GM04504 (cell line): ENCODE measurements around the gene ORAI1.
"Not testable (repeated sequence)": the region's sequence is repeated elsewhere in the genome, so short reads cannot be mapped to it uniquely, and the experiment has no call there.

ENCODE experiments used
- DNase-seq: peaks from one replicate; pipeline ENCODE4 v3.0.0-alpha.2; 2012; ENCODE audit warnings: low read depth

Gene ORAI1

DNA sequence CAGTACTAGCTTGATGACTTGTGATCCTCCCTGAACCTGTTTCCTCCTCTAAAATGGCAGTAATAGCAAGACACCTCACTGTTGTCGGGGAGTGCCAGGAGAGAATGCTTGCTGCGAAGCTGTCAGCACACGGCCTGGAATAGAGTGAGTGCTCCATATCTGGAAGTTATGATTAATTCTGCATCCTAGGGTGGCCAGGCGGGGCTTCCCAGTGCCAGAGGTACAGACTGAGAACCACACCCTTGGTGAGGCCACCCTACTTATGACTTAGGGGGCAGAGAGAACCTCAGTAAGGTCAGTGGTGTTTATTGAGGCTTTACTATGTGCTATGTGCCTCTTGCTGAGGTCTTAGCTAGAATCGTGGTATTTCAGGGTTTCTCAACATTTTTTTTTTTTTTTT is 23.0 kb downstream of the ORAI1 start:
- no peak for DNase-seq

GRCh38 chr12:121649819-121650353 is 23.6 kb downstream of the ORAI1 start:
- no peak for DNase-seq

GRCh38 chr12:121651320-121651719 is 25.0 kb downstream of the ORAI1 start:
- no peak for DNase-seq

DNA sequence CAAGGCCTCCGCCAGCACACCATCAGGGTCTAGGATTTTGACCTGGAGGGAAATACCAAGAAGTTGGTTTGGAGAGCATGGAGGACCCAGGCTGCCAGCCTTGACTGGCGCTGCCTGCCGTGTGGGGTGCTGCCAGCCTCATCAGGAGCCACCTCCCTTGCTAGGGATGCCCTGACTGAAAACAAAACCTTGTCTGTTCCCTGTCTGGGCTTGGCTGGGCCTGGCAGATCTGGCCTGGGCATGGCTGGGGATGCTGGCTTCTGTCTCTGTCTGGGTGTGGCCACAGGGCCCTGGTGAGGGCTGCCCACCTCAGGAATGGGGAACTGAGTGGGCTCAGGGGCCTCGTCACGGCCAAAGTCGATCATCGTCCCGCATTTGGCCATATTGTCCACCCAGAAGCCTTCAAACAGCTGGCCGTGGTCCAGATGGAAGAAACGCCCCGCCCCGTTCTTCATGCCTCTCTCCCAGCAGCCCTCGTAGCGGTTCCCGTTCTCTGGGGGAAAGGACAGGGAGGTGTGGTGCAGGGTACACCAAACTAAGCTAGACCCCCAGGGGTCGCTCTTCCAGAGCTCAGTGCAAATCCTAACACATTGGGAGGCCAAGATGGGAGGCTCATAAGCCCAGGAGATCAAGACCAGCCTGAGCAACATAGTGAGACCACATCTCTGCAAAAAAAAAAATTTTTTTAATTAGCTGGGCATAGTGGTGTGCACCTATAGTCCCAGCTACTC is 26.6 kb downstream of the ORAI1 start:
- no peak for DNase-seq

DNA sequence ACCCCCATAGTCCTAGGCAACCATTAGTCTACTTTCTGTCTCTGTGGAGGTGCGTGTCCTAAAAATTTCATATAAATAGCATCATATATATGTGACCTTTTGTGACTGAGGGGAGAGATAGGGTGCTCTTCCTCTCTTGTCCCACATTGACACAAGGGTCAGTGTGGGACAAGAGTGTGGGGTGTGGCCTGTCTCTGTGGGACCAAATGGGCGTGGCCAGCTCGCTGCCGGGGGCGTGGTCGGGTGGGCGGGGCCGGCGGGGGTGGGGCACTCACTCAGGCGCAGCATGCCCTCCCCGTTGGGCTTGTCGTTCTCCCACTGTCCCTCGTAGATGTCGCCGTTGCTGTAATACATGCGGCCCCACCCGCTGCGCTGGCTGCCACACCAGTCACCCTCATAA is 27.7 kb downstream of the ORAI1 start:
- no peak for DNase-seq

DNA sequence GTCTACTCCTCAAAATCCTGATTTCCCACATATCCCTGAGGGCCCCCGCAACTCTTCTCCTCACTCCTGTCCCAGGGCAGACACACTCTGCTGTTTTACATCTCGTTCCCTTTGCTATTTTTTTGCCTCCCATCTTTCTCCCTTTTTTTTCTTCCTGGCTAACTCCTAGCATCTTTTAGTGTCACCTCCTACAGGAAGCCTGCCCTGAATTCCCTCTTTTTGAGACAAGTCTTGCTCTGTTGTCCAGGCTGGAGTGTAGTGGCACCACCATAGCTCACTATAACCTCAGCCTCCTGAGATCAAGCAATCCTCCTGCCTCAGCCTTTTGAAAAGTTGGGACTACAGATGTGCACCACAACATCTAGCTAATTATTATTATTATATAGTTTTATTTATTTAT is 29.8 kb downstream of the ORAI1 start:
- DNase-seq, result no peak

- DNase-seq, result no peak
Observed at GRCh38 chr12:121657305-121658008, 31.1 kb downstream of the ORAI1 start.

GRCh38 chr12:121661353-121662105 is 35.2 kb downstream of the ORAI1 start:
- not testable (repeated sequence) for DNase-seq

- no peak for DNase-seq
Observed at GRCh38 chr12:121663610-121663929, 37.2 kb downstream of the ORAI1 start.

- DNase-seq, result not testable (repeated sequence)
Observed at GRCh38 chr12:121666829-121667228, 40.5 kb downstream of the ORAI1 start.

GRCh38 chr12:121668750-121669520 is 42.6 kb downstream of the ORAI1 start:
- no peak for DNase-seq

DNA sequence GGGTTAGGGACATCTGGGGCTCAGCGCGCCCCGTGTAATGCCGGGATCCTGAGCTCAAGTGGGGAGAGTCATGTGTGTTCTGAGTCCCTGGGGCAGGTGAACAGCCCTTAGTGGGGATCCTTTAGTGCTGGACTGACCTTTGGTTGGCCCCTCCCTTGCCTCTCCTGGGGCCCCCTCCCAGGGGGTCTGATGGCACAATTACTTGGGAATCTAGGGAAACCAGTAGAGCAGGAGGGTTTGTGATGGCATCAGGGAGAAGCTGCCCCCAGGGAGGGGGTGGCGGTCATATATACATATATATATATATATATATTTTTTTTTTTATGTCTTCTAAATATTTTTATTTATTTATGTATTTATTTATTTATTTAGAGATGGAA is 43.2 kb downstream of the ORAI1 start, which contains the start of gene MORN3:
TSS of gene MORN3 (minus strand) at position 134 of the 380 bp plus-strand sequence. CDS start 171 bp downstream, outside the sequence.
- DNase-seq, result no peak

DNA sequence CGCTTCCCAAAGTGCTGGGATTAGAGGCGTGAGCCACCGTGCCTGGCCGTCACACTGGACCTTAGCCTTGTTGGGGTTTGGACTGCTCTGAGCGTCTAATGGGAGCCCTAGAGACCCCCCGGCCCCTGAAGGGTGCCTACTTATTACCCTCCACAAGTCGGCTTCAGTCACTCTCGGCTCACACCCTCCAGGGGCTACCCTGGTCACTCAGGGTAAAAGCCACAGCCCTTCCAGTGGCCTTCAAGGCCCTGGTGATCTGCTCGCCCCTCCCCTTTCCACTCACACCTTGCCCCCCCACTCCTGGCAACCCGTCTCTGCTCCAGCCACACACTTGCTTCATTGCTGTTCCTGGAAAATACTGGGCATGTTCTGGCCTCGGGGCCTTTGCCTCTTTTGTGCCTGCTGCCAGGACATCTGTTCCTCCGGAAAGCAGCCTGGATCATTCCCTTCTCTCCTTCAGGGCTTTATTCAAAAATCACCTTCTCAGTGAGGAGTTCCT is 46.7 kb downstream of the ORAI1 start:
- DNase-seq, result no peak

GRCh38 chr12:121676190-121676589 is 49.9 kb downstream of the ORAI1 start:
- DNase-seq, result no peak

DNA sequence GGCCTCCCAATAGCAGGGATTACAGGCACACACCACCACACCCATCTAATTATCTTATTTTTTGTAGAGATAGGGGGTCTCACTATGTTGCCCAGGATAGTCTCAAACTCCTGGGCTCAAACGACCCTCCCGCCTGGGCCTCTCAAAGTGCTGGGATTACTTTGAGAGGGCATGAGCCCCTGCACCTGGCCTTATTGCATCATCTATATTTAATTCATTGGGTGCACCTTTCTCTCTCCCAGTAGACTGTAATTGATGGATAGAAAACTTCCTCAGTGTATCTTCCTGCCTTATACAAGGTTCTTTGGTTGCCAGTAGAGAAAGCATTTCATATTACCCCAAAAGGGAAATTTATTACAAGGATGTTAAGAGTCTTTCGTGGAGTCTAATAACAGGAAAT is 52.0 kb downstream of the ORAI1 start:
- DNase-seq, result no peak

- DNase-seq, result no peak
Observed at GRCh38 chr12:121678716-121679300, 52.5 kb downstream of the ORAI1 start.

DNA sequence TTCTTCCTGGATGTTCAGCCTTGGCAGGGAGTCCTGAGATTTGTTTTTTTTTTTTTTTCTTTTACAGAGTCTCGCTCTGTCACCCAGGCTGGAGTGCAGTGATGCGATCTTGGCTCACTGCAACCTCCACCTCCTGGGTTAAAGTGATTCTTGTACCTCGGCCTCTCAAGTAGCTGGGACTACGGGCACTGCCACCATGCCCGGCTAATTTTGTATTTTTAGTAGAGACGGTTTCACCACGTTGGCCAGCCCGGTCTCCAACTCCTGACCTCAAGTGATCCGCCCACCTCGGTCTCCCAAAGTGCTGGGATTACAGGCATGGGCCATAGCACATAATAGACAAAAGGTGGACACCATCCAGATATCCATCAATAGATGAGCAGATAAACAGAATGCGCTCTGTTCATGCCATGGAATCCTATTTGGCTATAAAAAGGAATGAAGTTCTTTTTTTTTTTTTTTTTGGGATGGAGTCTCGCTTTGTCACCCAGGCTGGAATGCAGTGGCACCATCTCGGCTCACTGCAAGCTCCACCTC is 53.4 kb downstream of the ORAI1 start:
- not testable (repeated sequence) for DNase-seq

- no peak for DNase-seq
Observed at GRCh38 chr12:121688966-121689365, 62.6 kb downstream of the ORAI1 start.

- DNase-seq, result no peak
Observed at GRCh38 chr12:121689430-121689829, 63.1 kb downstream of the ORAI1 start.
